Endothelial cell of umbilical vein (primary cell): ENCODE measurements around the gene TMCC3. TPM values are rescaled to one million over a fixed set of nuclear protein-coding genes. Genes with fewer than 3 reads are reported as not detected.

ENCODE experiments used
- BruUV-seq: library from RNA; stranded (reverse); fragments of 400-500 nt; replicated peaks from 2 replicates; lab custom pipeline; 2021; lab: Mats Ljungman, UMichigan
- CTCF ChIA-PET: fragments of 300-600, 350-600 bp; sonication (Branson Sonifier 250); formaldehyde crosslinking; loops from one replicate; lab custom pipeline; 2021; ENCODE audit warnings: antibody characterized with exemption, inconsistent platforms; lab: Charles Lee
- POLR2A ChIA-PET: fragments of 300-600, 350-600 bp; sonication (Branson Sonifier 250); formaldehyde crosslinking; loops from one replicate; lab custom pipeline; 2021; ENCODE audit warnings: antibody characterized with exemption, inconsistent platforms; lab: Charles Lee
- DNase-seq: peaks from one replicate; pipeline ENCODE4 v3.0.0-alpha.2; 2011; ENCODE audit warnings: low read depth, low spot score
- FAIRE-seq: peaks from 2 replicates; lab custom pipeline; 2011; peaks lifted over from hg19 to GRCh38; lab: Jason Lieb, UNC
- H2AFZ ChIP-seq: 2 replicates; pipeline ENCODE4 v1.6.0; 2012; ENCODE audit warnings: low read depth, low read length, control low read depth, inconsistent platforms
- H3K27ac ChIP-seq: 2 replicates; pipeline ENCODE4 v1.5.1; 2011; ENCODE audit warnings: low read depth, mild to moderate bottlenecking, control low read depth, low read length, moderate library complexity; ENCODE audit not compliant: insufficient read depth
- H3K27me3 ChIP-seq, 2 experiments: 2 replicates each; pipeline versions ENCODE4 v1.6.0 to v1.6.1; 2011; ENCODE audit warnings: low read length in 2 of 2, mixed read lengths in 1 of 2; ENCODE audit not compliant: control insufficient read depth in 2 of 2, insufficient read depth in 2 of 2
- H3K36me3 ChIP-seq, 2 experiments: 2 replicates in 1 of 2; 3 replicates in 1 of 2; pipeline ENCODE4 v1.5.1; 2011; ENCODE audit warnings: low read length in 2 of 2, mild to moderate bottlenecking in 1 of 2, moderate library complexity in 1 of 2; ENCODE audit not compliant: control insufficient read depth in 2 of 2, insufficient read depth in 2 of 2; ENCODE audit errors: extremely low read depth in 1 of 2
- H3K4me1 ChIP-seq: 3 replicates; pipeline ENCODE4 v1.5.1; 2011; ENCODE audit warnings: mild to moderate bottlenecking, low read length; ENCODE audit not compliant: control insufficient read depth, insufficient read depth; ENCODE audit errors: extremely low read depth
- H3K4me2 ChIP-seq: 2 replicates; pipeline ENCODE4 v1.6.1; 2011; ENCODE audit warnings: low read length, control low read depth, mixed read lengths; ENCODE audit not compliant: insufficient read depth
- H3K4me3 ChIP-seq, 3 experiments: fragments of 200-600 bp in 1 of 3; sonication (generic), shearing (Covaris generic) in 1 of 3; replicated peaks in 1 of 3; 2 replicates each; pipeline ENCODE4 v1.5.1; 2011 to 2016; ENCODE audit warnings: control low read depth in 3 of 3, low read length in 3 of 3, mild to moderate bottlenecking in 2 of 3, inconsistent platforms in 1 of 3, low read depth in 1 of 3, moderate library complexity in 1 of 3; ENCODE audit not compliant: insufficient read depth in 1 of 3
- H3K79me2 ChIP-seq: 2 replicates; pipeline ENCODE4 v1.6.0; 2012; ENCODE audit warnings: low read length, inconsistent platforms; ENCODE audit not compliant: control insufficient read depth, insufficient read depth
- H3K9ac ChIP-seq: replicated peaks from 2 replicates; pipeline ENCODE3; 2011; ENCODE audit warnings: low read length, control low read depth; ENCODE audit not compliant: insufficient read depth; ENCODE audit errors: extremely low read depth
- H3K9me1 ChIP-seq: replicated peaks from 3 replicates; pipeline ENCODE4 v1.6.0; 2011; ENCODE audit warnings: mild to moderate bottlenecking, low read length; ENCODE audit not compliant: control insufficient read depth, insufficient read depth; ENCODE audit errors: extremely low read depth
- H3K9me3 ChIP-seq: replicated peaks from 2 replicates; pipeline ENCODE4 v1.5.1; 2012; ENCODE audit warnings: low read length, inconsistent platforms; ENCODE audit not compliant: control insufficient read depth, insufficient read depth
- H4K20me1 ChIP-seq: replicated peaks from 2 replicates; pipeline ENCODE3; 2011; ENCODE audit warnings: mild to moderate bottlenecking, low read length; ENCODE audit not compliant: control insufficient read depth, insufficient read depth; ENCODE audit errors: extremely low read depth
- CTCF ChIP-seq, 2 donors: IDR thresholded peaks; 1 replicate in 1 of 2; 2 replicates in 1 of 2; pipeline ENCODE4 v1.5.1; 2011; ENCODE audit warnings: low read length in 2 of 2, mild to moderate bottlenecking in 2 of 2, moderate library complexity in 2 of 2, control low read depth in 1 of 2, inconsistent platforms in 1 of 2, low read depth in 1 of 2; ENCODE audit not compliant: insufficient read depth in 1 of 2; ENCODE audit errors: extremely low read depth in 1 of 2
- EZH2 ChIP-seq: IDR thresholded peaks from 2 replicates; pipeline ENCODE4 v1.6.1; 2012; ENCODE audit warnings: borderline replicate concordance, low read depth, mild to moderate bottlenecking, moderate library complexity, low read length, inconsistent platforms; ENCODE audit not compliant: severe bottlenecking
- FOS ChIP-seq: IDR thresholded peaks from 2 replicates; pipeline ENCODE4 v1.6.1; 2011; ENCODE audit warnings: mild to moderate bottlenecking, low read length, moderate library complexity, borderline replicate concordance; ENCODE audit not compliant: insufficient read depth
- GATA2 ChIP-seq: IDR thresholded peaks from 2 replicates; pipeline ENCODE4 v1.7.0; 2011; ENCODE audit warnings: low read depth, mild to moderate bottlenecking, moderate library complexity, mixed read lengths, low read length; ENCODE audit not compliant: insufficient read length, insufficient read depth
- JUN ChIP-seq: IDR thresholded peaks from 2 replicates; pipeline ENCODE4 v1.6.1; 2011; ENCODE audit warnings: borderline replicate concordance, low read depth; ENCODE audit not compliant: insufficient read length, insufficient read depth
- MAX ChIP-seq: IDR thresholded peaks from 2 replicates; pipeline ENCODE4 v1.6.1; 2011; ENCODE audit not compliant: insufficient read depth, insufficient read length
- MYC ChIP-seq: IDR thresholded peaks from one replicate; pipeline ENCODE4 v1.6.1; 2011; ENCODE audit warnings: mild to moderate bottlenecking, low read depth, low read length
- POLR2A ChIP-seq: IDR thresholded peaks from 2 replicates; pipeline ENCODE4 v1.6.1; 2012; ENCODE audit warnings: low read depth, mild to moderate bottlenecking, control low read depth, low read length
- POLR2AphosphoS5 ChIP-seq: IDR thresholded peaks from 2 replicates; pipeline ENCODE4 v1.6.1; 2012; ENCODE audit warnings: low read depth, mild to moderate bottlenecking, control low read depth, low read length, moderate library complexity; ENCODE audit not compliant: insufficient read depth
- dilution Hi-C: fragments of 300-500 bp; cut with MboI; formaldehyde crosslinking; loops from one replicate; pipeline ENCODE4 v1.15.0; 2019; ENCODE audit warnings: low sequenced_read_pairs; ENCODE audit not compliant: extremely low pct_ligation_motif_present
- intact Hi-C: fragments of 100-400 bp; cut with micrococcal nuclease; formaldehyde crosslinking; loops from one replicate; pipeline ENCODE4 v1.10.0; 2022
- polyA plus RNA-seq, 4 experiments: library from polyadenylated mRNA; depleted of rRNA in 3 of 4; stranded (reverse) in 3 of 4; unstranded in 1 of 4; fragments of >200 nt; gene quantifications; 2 replicates each; pipeline versions ENCODE4 v1.2.1 to v1.2.3, GENCODE V29; 2011 to 2012; ENCODE audit warnings: missing spikeins in 1 of 4
- total RNA-seq: library from RNA; stranded (reverse); gene quantifications from 2 replicates; pipeline ENCODE4 v1.2.3, GENCODE V29; 2021

The TMCC3 gene
- total and polyA plus RNA-seq, 2 donors (not counting 3 experiments of a cell fraction or from before 2014, with no cell fraction given), result 13.5 to 30.4 TPM

DNA sequence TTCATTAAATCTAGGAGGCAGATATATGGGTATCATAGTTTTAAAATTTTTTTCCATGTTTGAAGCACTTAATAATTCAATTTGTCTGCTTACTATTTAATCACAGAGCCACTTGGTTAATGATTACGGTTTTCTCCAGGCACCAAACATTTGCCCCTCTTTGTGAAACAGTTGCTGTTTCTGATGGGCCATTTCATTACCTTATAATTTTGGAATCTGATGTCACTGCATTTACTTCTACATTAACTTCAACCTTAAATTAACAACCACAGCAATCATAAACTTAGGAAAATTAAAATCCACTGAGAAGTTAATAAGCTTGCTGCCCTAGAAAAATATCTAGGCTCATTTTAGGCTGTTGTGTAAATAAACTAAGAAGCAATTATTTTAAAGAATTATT is 17.0 kb downstream of the TMCC3 start:
- TF ChIP-seq GATA2, result no peak
- TF ChIP-seq POLR2A, result no peak
- no peak for TF ChIP-seq EZH2
- no peak for TF ChIP-seq MYC
- no peak for TF ChIP-seq JUN
- no peak for TF ChIP-seq FOS
- TF ChIP-seq CTCF (IDR thresholded peaks at IDR 0.05; ENCODE audit: extremely low read depth in 1 of 2, insufficient read depth in 1 of 2, low read depth in 1 of 2, low read length in 2 of 2), result no peak
- TF ChIP-seq POLR2AphosphoS5, result no peak
- no peak for TF ChIP-seq MAX
- no peak for FAIRE-seq

More for the DNA sequence above, 17.0 kb downstream of the TMCC3 start:
- Histone ChIP-seq H3K4me2 (no peak overlapping the region), H3K27ac (no peak overlapping the region), H3K9me3 (no peaks in the 10 kb centered on the region), H3K9me1 (no peaks in the 10 kb centered on the region), H3K36me3 (peaks cover 0 to 6% of the 10 kb centered on the region in 2 experiments), H3K27me3 (no peaks in the 10 kb centered on the region), H3K79me2 (peaks cover 83% of the 10 kb centered on the region), H3K4me1 (peaks cover 9% of the 10 kb centered on the region), H2AFZ (no peak overlapping the region), H3K4me3 (no peak overlapping the region), H4K20me1 (no peaks in the 10 kb centered on the region), H3K9ac (no peak overlapping the region)
- ChIA-PET CTCF (interaction anchor here (1.4 to 2.1 kb wide), 3 partner anchors 9 to 18 kb away, joined by 4 to 10 read pairs (median 4); no protein-coding TSS in a partner anchor), POLR2A (no interaction called here)
- intact Hi-C loops, result no loop called here
- dilution Hi-C loops, result no loop called here
- no peak for DNase-seq
- BruUV-seq, result no TSS peak
